OCI-LY1 (cell line): ENCODE measurements around the gene PDCD10.

Experiments
- H2AFZ ChIP-seq: fragments of 200-600 bp; sonication (generic), shearing (Covaris generic); 2 replicates; pipeline ENCODE4 v1.6.0; 2014; ENCODE audit warnings: antibody characterized with exemption, mild to moderate bottlenecking, low read length
- H3F3A ChIP-seq: fragments of 200-600 bp; sonication (generic), shearing (Covaris generic); 2 replicates; pipeline ENCODE4 v1.6.0; 2014; ENCODE audit warnings: mild to moderate bottlenecking, antibody characterized with exemption, low read length, moderate library complexity; ENCODE audit not compliant: insufficient read depth
- H3K27ac ChIP-seq: fragments of 200-600 bp; sonication (generic); 2 replicates; pipeline ENCODE4 v1.5.1; 2014; ENCODE audit warnings: low read length, mixed run types, mild to moderate bottlenecking, low read depth; ENCODE audit not compliant: poor library complexity, severe bottlenecking
- H3K27me3 ChIP-seq: fragments of 200-600 bp; sonication (generic); 2 replicates; pipeline ENCODE4 v1.6.0; 2014; ENCODE audit warnings: antibody characterized with exemption, mild to moderate bottlenecking, low read length, moderate library complexity; ENCODE audit not compliant: insufficient read depth
- H3K36me3 ChIP-seq: fragments of 200-600 bp; sonication (generic); 2 replicates; pipeline ENCODE4 v1.6.1; 2014; ENCODE audit warnings: mild to moderate bottlenecking, antibody characterized with exemption, low read length, moderate library complexity, mixed read lengths; ENCODE audit not compliant: insufficient read depth
- H3K4me1 ChIP-seq: fragments of 200-600 bp; sonication (generic); 2 replicates; pipeline ENCODE4 v1.5.1; 2014; ENCODE audit warnings: mild to moderate bottlenecking, low read length, moderate library complexity; ENCODE audit not compliant: insufficient read depth, severe bottlenecking
- H3K4me2 ChIP-seq: fragments of 200-600 bp; sonication (generic), shearing (Covaris generic); 2 replicates; pipeline ENCODE4 v1.6.1; 2014; ENCODE audit warnings: low read length
- H3K4me3 ChIP-seq: fragments of 200-600 bp; sonication (generic); 2 replicates; pipeline ENCODE4 v1.5.1; 2014; ENCODE audit warnings: low read length, low read depth, mild to moderate bottlenecking, mixed read lengths; ENCODE audit not compliant: poor library complexity, severe bottlenecking
- H3K79me2 ChIP-seq: fragments of 200-600 bp; shearing (Covaris generic); 2 replicates; pipeline ENCODE4 v1.6.1; 2016; ENCODE audit warnings: mixed run types, low read length, mixed read lengths; ENCODE audit not compliant: insufficient read depth
- H3K9ac ChIP-seq: fragments of 200-600 bp; sonication (generic), shearing (Covaris generic); 2 replicates; pipeline ENCODE4 v1.6.1; 2014; ENCODE audit warnings: mild to moderate bottlenecking, low read length, mixed read lengths
- H3K9me2 ChIP-seq: fragments of 200-600 bp; sonication (generic), shearing (Covaris generic); 2 replicates; pipeline ENCODE4 v1.6.1; 2014; ENCODE audit warnings: low read depth, mild to moderate bottlenecking, low read length, mixed read lengths
- H3K9me3 ChIP-seq: fragments of 200-600 bp; shearing (Covaris generic); 2 replicates; pipeline ENCODE4 v1.6.1; 2014; ENCODE audit warnings: low read length, mixed read lengths
- H4K20me1 ChIP-seq: fragments of 200-600 bp; sonication (generic), shearing (Covaris generic); 2 replicates; pipeline ENCODE4 v1.6.0; 2016; ENCODE audit warnings: mild to moderate bottlenecking, low read length; ENCODE audit not compliant: insufficient read depth
- EZH2 ChIP-seq: fragments of 200-600 bp; sonication (generic), shearing (Covaris generic); IDR thresholded peaks from 2 replicates; pipeline ENCODE4 v1.8.0; 2017; ENCODE audit warnings: borderline replicate concordance, mixed run types, mild to moderate bottlenecking, antibody characterized with exemption, low read length, moderate library complexity, mixed read lengths
- TF ChIP-seq, protein P1 (sequence below): fragments of 200-600 bp; sonication (generic), shearing (Covaris generic); IDR thresholded peaks from 2 replicates; pipeline ENCODE4 v1.5.1; 2017; ENCODE audit warnings: mild to moderate bottlenecking, antibody characterized with exemption, low read length, moderate library complexity, mixed read lengths

Gene PDCD10

DNA sequence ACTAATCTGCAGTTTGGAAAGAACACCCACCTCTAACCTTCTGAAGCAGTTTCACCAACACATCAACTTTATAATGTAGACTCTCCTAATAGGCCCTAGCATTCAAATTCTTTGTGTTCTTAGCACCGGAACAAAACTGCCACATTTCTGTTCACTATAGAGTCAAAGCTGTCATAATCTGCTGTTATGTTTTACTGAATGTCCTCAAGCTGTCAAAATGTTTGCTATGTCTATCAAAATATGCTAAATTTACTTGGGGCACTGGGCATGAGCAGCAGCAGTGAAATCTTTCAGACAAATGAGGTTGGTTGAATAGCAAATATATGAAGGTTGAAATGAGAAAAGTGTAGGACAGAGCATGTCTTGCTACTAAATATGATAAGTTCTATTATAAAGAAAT, 82.9 kb downstream of the PDCD10 start:
- H3K9ac ChIP-seq: no peak overlapping the region
- H3K27ac ChIP-seq: no peak overlapping the region
- H3K4me3 ChIP-seq: no peak overlapping the region
- no peak overlapping the region for H2AFZ ChIP-seq
- no peak overlapping the region for H3K4me2 ChIP-seq
- no peaks in the 10 kb centered on the region for H3K4me1 ChIP-seq
- H4K20me1 ChIP-seq: no peaks in the 10 kb centered on the region
- no peaks in the 10 kb centered on the region for H3F3A ChIP-seq
- no peaks in the 10 kb centered on the region for H3K27me3 ChIP-seq
- no peaks in the 10 kb centered on the region for H3K9me2 ChIP-seq
- TF ChIP-seq, protein P1, sequence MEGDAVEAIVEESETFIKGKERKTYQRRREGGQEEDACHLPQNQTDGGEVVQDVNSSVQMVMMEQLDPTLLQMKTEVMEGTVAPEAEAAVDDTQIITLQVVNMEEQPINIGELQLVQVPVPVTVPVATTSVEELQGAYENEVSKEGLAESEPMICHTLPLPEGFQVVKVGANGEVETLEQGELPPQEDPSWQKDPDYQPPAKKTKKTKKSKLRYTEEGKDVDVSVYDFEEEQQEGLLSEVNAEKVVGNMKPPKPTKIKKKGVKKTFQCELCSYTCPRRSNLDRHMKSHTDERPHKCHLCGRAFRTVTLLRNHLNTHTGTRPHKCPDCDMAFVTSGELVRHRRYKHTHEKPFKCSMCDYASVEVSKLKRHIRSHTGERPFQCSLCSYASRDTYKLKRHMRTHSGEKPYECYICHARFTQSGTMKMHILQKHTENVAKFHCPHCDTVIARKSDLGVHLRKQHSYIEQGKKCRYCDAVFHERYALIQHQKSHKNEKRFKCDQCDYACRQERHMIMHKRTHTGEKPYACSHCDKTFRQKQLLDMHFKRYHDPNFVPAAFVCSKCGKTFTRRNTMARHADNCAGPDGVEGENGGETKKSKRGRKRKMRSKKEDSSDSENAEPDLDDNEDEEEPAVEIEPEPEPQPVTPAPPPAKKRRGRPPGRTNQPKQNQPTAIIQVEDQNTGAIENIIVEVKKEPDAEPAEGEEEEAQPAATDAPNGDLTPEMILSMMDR: no peak
- no peak for TF ChIP-seq EZH2
- H3K79me2 ChIP-seq: no peaks in the 10 kb centered on the region
- no peaks in the 10 kb centered on the region for H3K36me3 ChIP-seq
- no peaks in the 10 kb centered on the region for H3K9me3 ChIP-seq

DNA sequence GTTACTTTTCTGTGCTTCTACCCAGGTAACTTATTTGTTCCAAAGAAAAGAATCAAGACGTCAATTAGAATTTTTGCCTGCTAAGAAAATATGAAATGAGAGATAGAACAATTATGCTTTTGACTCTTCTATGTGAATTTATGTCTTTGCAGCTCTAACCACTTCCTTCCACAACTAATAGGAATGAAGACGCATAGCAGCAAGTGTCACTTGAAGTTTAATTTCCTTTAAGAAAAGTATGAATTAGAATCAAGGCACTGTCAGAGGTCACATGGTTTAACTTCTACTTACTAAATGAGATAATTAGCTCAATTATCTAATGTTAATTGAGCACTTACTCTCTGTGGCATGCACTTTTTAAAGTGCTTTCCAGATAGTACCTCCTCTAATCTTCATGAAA, 84.2 kb downstream of the PDCD10 start:
- H3K9ac ChIP-seq: no peak overlapping the region
- no peak overlapping the region for H3K4me2 ChIP-seq
- no peak overlapping the region for H3K4me3 ChIP-seq
- H2AFZ ChIP-seq: no peak overlapping the region
- no peaks in the 10 kb centered on the region for H3K9me2 ChIP-seq
- H3K36me3 ChIP-seq: no peaks in the 10 kb centered on the region
- H3K27me3 ChIP-seq: no peaks in the 10 kb centered on the region
- TF ChIP-seq, protein P1: no peak
- TF ChIP-seq EZH2: no peak
- H3K27ac ChIP-seq: no peak overlapping the region
- H4K20me1 ChIP-seq: no peaks in the 10 kb centered on the region
- H3K4me1 ChIP-seq: no peaks in the 10 kb centered on the region
- no peaks in the 10 kb centered on the region for H3F3A ChIP-seq
- H3K9me3 ChIP-seq: no peaks in the 10 kb centered on the region
- no peaks in the 10 kb centered on the region for H3K79me2 ChIP-seq

DNA sequence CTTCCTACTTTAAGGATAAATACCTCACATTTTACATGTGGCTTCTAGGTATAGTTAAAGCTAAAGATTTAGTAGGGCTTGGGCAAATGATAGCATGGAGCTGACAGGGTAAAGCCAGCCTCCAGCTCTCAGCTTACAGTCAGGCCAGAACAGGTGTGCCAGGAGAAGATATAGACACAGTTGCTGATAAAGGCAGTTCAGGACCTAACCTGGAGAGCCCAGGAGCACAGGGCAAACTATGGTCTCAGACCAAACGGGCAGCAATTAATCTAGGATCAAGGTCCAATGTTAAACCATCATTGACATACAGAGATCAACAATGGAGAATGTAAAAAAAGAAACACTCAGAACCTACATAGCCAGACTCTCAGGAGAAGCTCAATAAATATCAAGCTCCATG, 84.9 kb downstream of the PDCD10 start:
- Histone ChIP-seq H3K4me3 (no peak overlapping the region), H3K9ac (no peak overlapping the region)
- no peak for TF ChIP-seq EZH2
- TF ChIP-seq, protein P1: no peak

More for the DNA sequence above, 84.9 kb downstream of the PDCD10 start:
- H3K9me2 ChIP-seq: no peaks in the 10 kb centered on the region
- no peaks in the 10 kb centered on the region for H3K36me3 ChIP-seq
- no peaks in the 10 kb centered on the region for H3K9me3 ChIP-seq
- no peaks in the 10 kb centered on the region for H3K4me1 ChIP-seq
- no peak overlapping the region for H3K4me2 ChIP-seq
- no peaks in the 10 kb centered on the region for H3F3A ChIP-seq
- H3K27me3 ChIP-seq: no peaks in the 10 kb centered on the region
- no peak overlapping the region for H2AFZ ChIP-seq
- no peaks in the 10 kb centered on the region for H4K20me1 ChIP-seq
- H3K79me2 ChIP-seq: no peaks in the 10 kb centered on the region
- H3K27ac ChIP-seq: no peak overlapping the region
